Ecto neural progenitor cell (in vitro differentiated cells): ENCODE measurements around the gene SLC38A4.
"Not testable (repeated sequence)": the region's sequence is repeated elsewhere in the genome, so short reads cannot be mapped to it uniquely, and the experiment has no call there.

ENCODE experiments used
- DNase-seq: peaks from one replicate; pipeline ENCODE4 v3.0.0-alpha.2; 2018; ENCODE audit warnings: low spot score

Gene SLC38A4, protein sequence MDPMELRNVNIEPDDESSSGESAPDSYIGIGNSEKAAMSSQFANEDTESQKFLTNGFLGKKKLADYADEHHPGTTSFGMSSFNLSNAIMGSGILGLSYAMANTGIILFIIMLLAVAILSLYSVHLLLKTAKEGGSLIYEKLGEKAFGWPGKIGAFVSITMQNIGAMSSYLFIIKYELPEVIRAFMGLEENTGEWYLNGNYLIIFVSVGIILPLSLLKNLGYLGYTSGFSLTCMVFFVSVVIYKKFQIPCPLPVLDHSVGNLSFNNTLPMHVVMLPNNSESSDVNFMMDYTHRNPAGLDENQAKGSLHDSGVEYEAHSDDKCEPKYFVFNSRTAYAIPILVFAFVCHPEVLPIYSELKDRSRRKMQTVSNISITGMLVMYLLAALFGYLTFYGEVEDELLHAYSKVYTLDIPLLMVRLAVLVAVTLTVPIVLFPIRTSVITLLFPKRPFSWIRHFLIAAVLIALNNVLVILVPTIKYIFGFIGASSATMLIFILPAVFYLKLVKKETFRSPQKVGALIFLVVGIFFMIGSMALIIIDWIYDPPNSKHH

DNA sequence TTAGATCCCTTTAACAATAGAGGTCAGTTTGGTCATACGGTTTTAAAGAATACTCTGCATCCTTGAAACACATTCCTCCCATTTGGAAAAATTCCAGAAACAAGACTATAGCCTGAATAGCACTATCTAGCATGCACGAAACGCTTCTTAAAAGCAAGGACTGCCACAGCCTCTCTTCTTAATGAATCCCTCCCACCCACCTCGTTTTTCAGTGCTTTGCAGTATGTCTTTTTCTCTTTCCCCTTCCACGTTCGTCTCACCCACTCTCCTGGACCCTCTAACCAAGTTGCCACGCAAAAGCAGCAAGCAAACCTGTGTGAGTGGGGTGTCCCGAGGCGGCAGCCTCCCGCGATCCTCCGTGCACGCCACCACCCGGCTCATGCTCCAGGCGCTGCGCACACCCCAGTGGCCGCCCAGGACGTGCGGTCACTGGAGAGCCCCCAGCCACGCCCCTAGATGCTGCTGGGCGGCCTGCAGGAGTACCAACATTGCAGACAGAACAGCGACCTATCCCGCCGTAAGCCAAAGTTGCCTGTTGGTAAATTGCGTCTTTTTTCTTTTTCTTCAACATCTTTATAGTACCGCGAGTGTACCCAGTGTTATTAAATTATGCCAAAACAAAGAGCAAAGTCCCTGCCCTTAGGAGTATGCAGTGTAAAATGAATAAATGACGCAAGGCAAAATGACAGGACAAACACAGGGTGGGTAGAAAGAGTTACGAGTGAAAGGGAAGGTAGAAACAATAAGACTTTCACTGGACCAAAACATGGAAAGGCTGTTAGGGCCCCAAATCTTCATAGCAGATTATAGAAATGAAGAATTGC, at the start of gene SLC38A4:
TSS of gene SLC38A4 (minus strand) at position 407 of the 824 bp plus-strand sequence. CDS start 32,926 bp downstream, outside the sequence.
- DNase-seq: peak; percentile 85

DNA sequence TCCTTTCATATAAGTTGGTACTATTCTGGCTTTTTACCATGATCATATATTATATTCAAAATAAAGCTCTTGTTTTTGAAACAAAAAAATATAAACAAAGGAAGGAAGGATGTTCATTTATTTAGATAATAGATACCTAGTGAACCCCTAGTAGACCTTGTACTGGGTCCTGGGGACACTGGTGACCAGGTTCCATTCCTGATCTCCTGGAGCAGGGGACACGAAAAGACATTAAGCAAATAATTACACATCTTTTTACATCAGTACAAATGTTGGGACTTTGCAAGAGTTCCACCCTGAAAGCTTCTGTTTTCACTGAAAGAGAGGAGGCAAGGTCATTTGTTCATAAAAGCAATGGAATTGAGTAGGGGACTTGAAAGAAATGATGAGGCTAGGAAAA, 49.3 kb upstream of the SLC38A4 start:
- no peak for DNase-seq

DNA sequence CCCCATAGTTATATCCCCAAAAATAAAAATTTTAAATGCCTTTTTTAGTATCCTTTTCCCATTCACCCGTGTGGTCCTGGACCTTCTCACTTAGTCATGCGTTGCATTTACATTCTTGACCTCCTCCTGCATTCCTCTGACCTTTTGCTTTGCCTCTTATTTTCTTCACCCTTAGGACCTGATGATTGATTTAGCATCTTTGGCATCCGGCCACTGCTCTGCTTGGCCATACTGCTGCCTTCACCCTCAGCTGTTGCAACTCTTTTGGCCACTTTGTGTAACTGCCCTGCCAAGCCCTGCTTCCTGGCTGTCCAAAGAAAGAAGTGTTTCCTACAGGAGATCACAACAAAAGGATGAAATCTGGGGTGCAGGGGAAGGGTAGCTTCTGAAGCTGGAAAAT, 48.8 kb upstream of the SLC38A4 start:
- DNase-seq: no peak

DNA sequence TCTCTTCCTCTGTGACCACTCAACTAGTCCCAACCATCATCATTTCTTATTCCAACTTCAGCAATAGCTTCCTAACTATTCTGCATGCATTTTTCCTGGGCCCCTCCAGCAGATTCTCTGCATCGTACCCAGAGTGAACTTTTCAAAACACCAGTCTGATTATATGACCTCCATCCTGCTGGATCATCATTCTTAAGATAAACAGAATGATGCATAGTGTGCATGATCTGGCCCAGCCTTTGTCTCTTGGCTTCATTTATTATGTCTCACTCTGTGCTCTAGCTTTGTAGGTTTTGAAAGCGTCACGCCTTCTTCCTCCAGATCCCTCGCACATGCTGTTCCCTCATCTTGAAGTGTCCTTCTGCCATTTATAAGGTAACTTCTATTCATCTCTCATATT, 46.3 kb upstream of the SLC38A4 start:
- no peak for DNase-seq

DNA sequence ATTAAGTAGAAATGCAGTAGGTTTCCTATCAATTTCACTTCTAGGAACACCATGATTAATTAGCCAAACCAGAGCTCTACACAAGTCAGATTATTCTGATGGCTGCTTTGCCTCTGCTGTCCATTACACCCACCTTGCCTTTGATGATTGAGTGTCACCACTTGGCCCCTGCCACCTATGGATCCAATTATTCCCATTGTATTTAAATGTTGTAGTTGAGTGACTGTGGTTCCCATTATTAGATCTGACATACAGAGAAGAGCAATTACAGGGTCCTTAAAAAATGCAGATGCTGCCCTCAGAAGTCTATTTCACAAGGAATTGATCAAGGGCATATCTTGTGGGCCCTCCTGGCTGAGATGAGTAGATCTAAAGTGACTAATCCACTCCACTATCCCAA, 39.5 kb upstream of the SLC38A4 start:
- DNase-seq: no peak

DNA sequence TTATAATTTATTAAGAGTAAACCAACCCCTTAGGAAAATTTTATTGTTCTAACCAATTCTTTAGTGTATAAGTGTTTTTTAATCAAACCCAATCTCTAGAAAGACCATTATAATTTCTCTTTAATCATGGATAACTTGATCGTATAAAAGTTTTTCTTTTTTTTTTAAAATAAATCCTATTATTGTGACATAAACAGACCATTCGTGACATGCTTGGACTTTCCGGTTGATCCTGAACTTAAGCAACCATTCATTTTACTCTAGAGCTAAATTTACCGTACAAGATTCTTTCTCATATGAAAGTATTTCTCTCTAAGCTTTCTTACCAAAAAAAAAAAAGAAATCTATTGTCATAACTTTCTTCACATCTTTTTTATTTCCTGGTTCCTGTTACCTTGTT, 32.6 kb upstream of the SLC38A4 start:
- DNase-seq: no peak

DNA sequence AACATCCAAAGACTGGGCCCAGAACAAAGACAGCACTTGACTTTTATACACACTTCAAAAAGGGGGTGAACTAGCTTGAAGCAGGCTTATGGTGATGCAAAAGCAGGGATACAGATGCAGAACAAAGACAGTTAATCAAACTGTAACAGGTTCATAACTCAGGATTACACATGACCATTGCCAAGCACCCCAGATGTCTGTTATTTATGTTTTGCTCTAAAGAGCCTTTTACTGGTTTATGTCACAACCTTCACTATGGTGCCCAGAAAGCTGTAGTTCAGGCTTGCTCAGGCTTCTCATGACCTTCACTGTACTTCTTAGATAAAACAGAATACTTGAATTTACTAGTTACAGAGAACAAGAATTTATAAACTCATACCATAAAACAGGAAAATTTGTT, 31.7 kb upstream of the SLC38A4 start:
- no peak for DNase-seq

DNA sequence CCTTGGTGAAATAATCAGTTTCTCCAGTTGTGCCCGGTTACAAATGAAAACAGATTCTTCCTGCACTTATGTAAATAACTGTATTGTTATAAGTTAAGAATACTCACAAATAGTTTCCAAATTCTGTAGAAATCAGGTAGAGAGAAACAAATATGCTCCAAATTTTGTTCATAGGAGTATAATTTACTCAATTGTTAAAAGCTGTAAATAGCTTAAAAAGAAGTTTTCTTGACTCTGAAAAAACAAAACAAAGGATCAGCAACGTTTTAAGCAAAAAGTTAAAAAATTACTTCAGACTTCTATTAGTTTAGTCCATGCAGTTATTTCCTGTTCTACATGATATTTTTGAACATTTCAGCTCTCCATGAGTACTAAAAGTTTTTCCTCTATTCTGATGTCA, 30.0 kb upstream of the SLC38A4 start:
- DNase-seq: no peak

DNA sequence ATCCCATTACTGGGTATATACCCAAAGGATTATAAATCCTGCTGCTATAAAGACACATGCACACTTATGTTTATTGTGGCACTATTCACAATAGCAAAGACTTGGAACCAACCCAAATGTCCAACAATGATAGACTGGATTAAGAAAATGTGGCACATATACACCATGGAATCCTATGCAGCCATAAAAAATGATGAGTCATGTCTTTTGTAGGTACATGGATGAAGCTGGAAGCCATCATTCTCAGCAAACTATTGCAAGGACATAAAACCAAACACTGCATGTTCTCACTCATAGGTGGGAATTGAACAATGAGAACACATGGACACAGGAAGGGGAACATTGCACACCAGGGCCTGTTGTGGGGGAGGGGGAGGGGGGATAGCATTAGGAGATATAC, 28.4 kb upstream of the SLC38A4 start:
- not testable (repeated sequence) for DNase-seq

DNA sequence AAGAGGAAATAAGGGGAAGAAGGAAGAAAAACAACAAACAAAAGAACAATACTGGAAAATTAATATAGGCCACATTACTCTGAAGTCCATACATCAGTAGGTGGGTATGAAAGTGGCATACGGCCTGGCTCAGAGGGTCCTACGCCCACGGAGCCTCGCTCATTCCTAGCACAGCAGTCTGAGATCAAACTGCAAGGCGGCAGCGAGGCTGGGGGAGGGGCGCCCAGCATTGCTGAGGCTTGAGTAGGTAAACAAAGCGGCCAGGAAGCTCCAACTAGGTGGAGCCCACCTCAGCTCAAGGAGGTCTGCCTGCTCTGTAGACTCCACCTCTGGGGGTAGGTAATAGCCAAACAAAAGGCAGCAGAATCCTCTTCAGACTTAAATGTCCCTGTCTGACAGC, 23.0 kb upstream of the SLC38A4 start:
- not testable (repeated sequence) for DNase-seq

DNA sequence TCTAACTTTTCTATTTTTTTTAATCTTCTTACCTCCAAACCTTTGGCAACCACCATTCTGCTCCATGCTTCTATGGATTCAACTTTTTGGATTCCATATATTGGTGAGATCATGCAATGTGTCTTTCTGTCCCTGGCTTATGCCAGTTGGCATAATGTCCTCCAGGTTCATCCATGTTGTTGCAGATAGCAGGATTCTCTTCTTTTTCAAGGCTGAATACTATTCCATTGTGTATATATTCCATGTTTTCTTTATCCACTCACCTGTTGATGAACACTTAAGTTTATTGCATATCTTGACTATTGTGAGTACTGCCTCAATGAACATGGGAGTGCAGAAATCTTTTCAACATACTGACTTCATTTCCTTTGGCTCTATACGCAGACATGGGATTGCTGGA, 21.2 kb upstream of the SLC38A4 start:
- DNase-seq: no peak

DNA sequence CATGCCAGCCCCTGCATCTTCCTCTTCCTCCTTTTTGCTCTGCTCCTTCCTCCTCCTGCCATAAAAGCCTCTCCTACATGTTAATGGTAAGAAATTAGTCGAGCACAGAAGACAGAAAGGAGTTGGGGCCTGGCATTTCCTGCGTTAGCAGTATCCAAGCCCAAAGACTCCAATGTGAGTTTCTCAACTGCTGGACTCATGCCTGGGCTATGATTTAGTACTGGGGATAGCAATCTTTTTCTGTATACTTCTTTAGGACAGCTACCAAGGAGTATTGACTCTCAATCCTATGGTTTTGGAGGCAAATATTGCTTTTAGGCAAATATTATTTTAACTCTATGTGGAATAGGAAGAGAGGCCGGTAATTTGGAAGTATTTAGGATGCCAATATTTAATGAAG, 18.0 kb upstream of the SLC38A4 start:
- DNase-seq: no peak

DNA sequence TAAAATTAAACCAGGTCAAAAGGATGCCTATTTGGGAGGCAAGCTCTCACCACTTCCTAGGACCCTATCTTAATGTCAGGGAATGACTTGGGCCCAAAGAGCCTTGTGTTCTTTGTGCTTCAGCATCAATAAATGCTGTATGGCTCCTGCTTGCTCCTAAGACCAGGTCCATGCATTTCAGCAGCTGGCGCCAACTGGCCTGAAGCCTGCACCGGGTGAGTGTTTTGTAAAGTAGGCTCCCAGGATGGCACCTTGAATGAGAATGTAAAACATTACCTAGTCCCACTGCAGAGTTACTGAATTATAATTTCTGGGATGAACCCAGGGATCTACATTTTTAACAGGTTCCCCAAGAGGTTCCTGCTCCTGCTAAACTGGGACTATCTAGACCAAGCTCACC, 16.1 kb upstream of the SLC38A4 start:
- no peak for DNase-seq

DNA sequence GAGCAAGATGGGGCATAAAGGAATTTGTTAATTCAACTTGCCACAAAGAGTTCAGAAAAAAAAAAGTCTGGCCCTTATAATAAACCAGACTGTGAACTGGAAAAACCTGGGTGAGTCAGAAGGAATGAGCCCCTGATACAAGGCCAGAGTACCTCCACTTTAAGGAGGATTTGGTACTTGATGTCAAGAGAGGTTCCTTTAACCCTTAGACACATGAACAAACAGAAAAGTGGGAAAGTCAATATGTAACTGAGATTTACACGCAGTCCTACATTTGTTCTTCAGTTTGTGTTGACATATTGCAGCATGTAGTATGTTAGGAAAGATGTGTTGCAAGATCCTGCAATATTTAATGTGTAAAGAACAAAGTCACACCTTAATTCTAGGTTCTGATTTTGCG, 14.2 kb upstream of the SLC38A4 start:
- DNase-seq: no peak

DNA sequence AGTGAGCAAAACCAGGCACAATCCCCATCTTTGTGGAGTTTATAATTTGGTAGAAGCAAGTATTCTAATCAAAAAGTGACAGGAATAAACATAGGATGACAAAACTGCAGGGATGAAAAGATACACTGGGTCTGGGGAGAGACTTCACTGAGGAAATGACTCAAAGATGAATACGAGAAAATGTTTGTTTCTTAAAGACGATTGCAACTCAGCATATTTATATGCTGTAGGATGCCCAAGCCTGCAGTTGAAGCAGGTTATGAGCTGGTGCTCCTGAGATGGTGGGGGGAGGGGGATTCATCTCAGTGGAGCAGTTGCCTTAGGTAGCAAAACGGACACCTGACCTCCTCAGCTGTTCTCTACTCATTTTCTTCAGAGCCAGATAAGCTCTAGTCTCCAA, 13.4 kb upstream of the SLC38A4 start:
- no peak for DNase-seq

DNA sequence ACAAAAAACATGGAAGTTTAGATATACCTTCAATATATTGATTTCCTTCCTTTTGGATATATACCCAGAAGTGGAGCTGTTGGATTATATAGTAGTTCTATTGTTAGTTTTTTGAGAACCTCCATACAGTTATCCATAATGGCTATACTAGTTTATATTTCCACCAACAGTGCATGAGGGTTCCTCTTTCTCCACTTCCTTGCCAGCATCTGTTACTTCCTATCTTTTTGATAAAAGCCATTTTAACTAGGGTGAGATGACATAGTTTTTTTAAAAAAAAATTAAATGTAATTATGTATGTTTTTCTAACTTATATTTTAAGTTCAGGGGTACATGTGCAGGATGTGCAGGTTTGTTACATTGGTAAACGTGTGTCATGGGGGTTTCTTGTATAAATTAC, 10.0 kb upstream of the SLC38A4 start:
- no peak for DNase-seq

DNA sequence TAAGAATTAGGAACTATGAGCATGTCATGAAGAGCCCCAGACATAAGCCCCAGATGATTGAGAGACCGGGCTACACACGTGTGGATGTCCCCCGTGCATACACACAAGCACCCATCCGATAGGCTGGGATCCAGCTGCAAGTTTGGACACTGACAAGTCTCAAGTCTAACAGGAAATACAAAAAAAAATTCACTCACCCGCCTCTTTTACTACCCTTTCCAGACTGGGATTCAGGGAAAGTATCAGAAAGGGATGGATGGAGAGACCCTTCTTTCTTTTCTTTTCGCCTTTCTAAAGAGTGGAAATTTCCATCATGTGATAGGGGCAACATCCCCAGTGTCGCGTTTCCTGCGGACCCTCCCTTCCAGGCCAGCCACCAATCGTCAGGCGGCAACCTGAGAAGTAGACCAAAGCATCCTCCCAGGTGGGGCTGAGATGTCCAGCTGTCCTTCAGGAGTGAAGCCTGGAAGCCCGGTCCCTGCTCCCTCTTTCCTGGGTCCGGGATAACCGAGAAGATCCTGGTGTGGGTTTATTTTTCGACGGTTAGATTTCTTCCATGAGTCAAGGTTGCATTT, 6.4 kb upstream of the SLC38A4 start:
- DNase-seq: peak; percentile 58

DNA sequence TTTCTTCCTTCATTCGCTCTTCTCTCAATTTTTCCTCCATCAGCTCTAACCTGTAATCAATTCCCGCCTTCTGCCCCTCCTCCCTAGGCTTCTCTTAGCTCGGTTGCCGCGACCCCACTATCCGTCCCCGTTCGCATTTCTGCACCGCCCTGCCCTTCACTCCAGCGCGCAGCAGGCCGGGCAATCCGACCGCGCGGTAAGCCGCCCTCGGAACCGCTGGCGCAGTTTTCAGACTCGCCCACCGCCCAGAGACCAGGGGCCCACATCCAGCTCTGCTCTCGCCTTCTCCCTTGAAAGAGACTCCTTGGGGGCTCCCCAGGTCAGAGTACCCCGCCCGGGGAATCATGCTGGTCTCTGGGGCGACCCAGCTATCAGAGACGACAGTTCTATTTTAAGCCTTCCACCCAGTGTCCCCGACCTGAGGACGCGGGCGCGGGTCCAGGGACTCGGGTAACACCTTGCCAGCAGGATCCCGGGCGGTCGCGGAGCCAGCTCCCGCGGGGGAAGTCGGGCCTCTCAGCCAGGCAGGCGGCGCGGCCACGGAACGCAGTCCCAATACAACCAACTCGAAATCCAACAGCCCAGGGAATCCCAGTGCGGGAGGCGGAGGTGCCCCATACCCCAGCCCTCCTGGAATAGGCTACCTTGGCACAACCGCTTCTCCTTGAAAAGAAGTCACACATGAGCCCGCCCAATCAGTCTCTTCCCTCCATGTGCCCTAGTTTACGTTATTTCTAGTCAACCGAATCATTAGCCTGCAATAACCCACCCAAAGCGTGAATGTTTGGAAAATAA, 5.7 kb upstream of the SLC38A4 start:
- peak; percentile 71 for DNase-seq

DNA sequence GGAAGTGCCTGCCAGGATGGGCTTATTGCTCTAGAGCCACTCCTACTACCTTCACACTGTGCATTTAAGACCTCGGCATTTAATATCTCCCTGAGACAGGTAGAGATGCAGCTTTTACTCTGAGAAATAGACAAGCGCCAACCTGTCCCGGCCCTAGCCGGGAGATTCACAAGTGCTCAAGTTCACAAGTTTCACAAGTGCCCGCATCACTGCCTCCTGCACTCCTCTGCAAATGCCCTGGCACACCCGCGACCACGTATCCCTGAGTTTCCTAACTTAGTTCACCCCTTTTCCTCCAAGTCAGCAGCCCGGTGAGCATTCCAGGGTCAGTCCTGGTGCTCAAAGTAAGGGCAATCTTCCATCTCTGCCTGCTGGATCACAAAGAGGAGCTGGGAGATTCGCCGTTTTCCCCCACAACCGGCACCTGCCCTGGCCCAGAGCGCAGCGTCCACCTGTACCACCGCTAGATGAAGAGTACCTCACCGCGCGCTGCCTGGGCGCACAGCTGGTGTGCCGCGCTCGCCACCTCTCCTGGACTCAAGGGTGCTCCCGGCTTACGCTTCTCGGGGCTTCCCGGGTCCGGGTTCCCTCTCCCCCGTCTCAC, 5.0 kb upstream of the SLC38A4 start:
- DNase-seq: peak; percentile 64

DNA sequence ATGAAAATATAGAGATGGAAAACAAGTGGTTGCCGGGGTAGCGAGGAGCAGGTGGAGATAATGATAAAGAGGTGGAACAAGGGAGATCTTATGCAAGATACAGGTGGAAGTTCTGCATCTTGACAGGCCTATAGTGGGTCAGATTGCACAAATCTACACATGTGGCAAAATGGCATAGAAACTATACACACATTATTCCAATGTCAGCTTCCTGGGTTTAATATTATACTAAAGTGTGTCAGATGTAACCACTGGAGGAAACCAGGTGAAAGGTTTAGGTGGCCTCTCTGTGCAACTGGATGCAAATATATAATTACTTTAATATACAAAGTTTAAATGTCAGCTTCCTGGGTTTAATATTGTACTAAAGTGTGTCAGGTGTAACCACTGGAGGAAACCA, 1.1 kb downstream of the SLC38A4 start:
- DNase-seq: no peak

DNA sequence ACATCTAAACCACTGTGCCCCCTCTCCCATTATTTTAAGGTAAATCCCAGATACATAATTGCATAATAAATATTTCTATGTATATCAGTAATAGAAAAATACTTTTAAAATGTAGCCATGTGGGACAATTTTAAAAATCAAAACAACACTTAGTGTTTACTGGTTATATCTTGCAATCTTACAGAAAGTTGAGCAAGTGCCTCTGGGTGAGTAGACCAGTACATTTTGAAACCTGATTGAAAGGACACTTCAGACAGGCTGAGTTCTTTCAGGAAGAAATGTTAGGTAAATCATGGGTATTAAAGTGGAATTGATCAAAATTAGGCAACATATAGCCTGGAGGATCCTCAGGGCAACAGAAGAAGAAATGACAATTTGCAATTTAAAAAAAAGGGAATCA, 7.2 kb downstream of the SLC38A4 start:
- DNase-seq: no peak

DNA sequence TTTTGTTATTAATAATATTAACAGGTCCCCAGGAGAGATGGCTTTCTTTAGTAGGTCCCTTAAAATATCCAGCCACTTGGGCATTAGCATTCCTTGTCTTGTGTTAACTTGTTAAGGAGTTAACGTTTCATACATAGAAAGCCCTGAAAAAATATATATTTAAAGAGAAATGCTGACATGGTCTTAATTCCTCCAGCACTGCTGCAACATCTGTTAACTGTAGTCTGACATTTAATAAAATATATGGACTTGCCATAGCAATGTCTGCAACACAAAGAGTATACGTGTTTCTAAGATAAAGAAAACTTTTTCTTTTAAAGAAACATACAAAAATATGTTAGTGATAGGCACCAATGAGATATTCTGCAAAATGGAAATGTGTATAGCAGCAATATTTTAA, 10.0 kb downstream of the SLC38A4 start:
- DNase-seq: no peak
